Activated CD4-positive, alpha-beta memory T cell treated with anti-CD3 and anti-CD28 coated beads, Interleukin-2, amount 10 ng/mL, durations not matched to agents 7 days and 5 days (primary cell): ENCODE data around the gene SNED1. TPM values are rescaled to one million over a fixed set of nuclear protein-coding genes. Genes with fewer than 3 reads are reported as not detected.

ENCODE experiments used
- CTCF ChIA-PET: fragments of 350-600 bp; sonication (Branson Sonifier 250); formaldehyde crosslinking; loops from one replicate; lab custom pipeline; 2021; ENCODE audit warnings: antibody characterized with exemption, inconsistent platforms; lab: Charles Lee
- POLR2A ChIA-PET: fragments of 350-600 bp; sonication (Branson Sonifier 250); formaldehyde crosslinking; loops from one replicate; lab custom pipeline; 2021; ENCODE audit warnings: antibody characterized with exemption; lab: Charles Lee
- DNase-seq: peaks from one replicate; pipeline ENCODE4 v3.0.0-alpha.2; 2020
- H3K27ac Mint-ChIP-seq: one replicate; pipeline ENCODE4 v1.8.0; 2021; ENCODE audit warnings: mild to moderate bottlenecking, mixed read lengths
- H3K27me3 Mint-ChIP-seq: one replicate; pipeline ENCODE4 v1.8.0; 2021; ENCODE audit warnings: mixed read lengths
- H3K36me3 Mint-ChIP-seq: one replicate; pipeline ENCODE4 v1.8.0; 2021; ENCODE audit warnings: low read depth, mixed read lengths
- H3K4me1 Mint-ChIP-seq: one replicate; pipeline ENCODE4 v1.8.0; 2021; ENCODE audit warnings: mixed read lengths
- H3K4me3 Mint-ChIP-seq: one replicate; pipeline ENCODE4 v1.8.0; 2021; ENCODE audit warnings: mild to moderate bottlenecking, mixed read lengths
- H3K9me3 Mint-ChIP-seq: one replicate; pipeline ENCODE4 v1.8.0; 2021; ENCODE audit warnings: mixed read lengths
- total RNA-seq, 2 experiments: library from RNA; stranded (reverse); gene quantifications; one replicate each; pipeline ENCODE4 v1.2.3, GENCODE V29; 2021

Gene SNED1
- total RNA-seq, 2 experiments from 2014 or later: 32.6 to 34.3 TPM

DNA sequence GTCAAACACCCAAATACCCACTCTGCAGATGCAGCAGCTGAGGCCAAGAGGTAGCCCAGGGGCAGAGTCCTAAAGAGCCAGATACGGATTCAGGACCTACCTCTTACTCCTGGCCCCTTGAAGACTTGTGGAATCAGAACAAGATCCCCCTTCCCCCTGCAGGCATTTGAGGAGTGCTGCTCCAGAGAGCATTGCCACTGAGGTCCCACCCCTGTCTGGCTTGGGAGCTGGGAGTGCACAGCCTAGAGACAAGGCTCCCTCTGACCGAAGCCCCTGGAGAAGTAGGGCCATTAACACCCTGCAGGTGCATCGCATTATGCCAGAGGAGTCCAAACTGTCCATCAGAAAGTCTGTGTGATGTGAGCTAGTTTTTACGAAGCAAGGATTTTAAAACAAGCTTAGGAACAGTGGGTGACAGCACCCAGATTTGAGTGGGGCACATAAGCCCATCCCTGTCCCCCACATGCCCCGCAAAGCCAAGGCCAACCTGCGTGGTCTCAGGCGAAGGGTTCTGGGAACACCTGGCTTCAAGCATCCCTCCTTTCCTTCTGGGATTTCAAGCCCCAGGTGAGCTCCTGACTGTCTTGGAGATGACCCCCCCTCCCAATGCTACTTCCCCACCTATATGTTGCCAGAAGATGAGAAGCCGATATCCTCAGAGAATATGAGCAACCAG, 55.3 kb downstream of the SNED1 start:
- Mint-ChIP-seq H3K4me1 (no peaks in the 10 kb centered on the region), H3K27me3 (no peaks in the 10 kb centered on the region), H3K4me3 (no peak overlapping the region), H3K9me3 (no peaks in the 10 kb centered on the region), H3K27ac (no peak overlapping the region), H3K36me3 (peaks cover 7% of the 10 kb centered on the region)
- ChIA-PET CTCF (no interaction called here), POLR2A (no interaction called here)
- DNase-seq: peak; percentile 11

DNA sequence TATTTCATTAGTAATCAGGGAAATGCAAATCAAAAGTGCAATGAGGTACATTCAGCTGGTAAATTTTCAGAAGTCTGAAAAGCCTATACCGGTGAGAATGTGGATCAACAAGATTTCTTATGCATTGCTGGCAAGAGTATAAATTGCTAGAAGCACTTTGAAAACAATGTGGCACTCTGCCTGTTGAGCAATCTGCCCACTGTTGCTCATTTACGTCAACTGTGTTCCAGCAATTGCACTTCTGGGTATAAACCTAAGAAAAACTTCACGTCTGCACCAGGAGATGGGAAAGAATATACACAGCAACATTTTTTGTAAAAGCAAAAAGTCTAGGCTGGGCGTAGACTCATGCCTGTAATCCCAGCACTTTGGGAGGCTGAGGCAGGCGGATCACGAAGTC, 62.9 kb downstream of the SNED1 start:
- H3K27ac Mint-ChIP-seq: no peak overlapping the region
- ChIA-PET CTCF (no interaction called here), POLR2A (no interaction called here)
- H3K4me1 Mint-ChIP-seq: no peaks in the 10 kb centered on the region
- DNase-seq: no peak
- H3K36me3 Mint-ChIP-seq: no peaks in the 10 kb centered on the region
- no peaks in the 10 kb centered on the region for H3K9me3 Mint-ChIP-seq
- no peaks in the 10 kb centered on the region for H3K27me3 Mint-ChIP-seq
- no peak overlapping the region for H3K4me3 Mint-ChIP-seq

GRCh38 chr2:241062389-241063092, 64.1 kb downstream of the SNED1 start:
- POLR2A ChIA-PET: interaction anchor here (0.7 kb wide), 1 partner anchor 101 kb away, joined by 3 read pairs; no protein-coding TSS in a partner anchor

DNA sequence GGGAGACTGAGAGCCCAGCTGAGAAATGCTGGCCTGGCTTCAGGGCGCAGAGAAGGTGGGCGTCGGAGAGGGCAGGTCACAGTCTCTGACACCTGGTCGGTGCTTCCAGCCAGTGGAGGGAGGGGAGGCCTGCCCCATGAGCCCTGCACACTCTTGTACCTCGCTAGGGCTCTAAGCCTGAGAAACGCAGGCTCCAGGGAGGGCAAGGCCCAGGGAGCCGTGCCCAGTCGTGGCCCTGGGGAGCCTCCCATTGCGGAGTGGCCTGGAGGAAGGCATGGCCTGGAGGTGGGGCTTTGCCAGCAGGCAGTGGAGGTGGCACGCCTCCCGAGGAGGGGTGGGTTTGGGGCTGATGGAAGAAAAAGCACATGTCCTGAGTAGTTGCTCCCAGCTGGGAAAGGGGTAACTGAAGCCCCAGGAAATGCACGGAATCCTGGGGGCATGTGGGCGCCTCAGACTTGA, 64.7 kb downstream of the SNED1 start:
- no peak overlapping the region for H3K4me3 Mint-ChIP-seq
- no peaks in the 10 kb centered on the region for H3K9me3 Mint-ChIP-seq
- H3K4me1 Mint-ChIP-seq: no peaks in the 10 kb centered on the region
- DNase-seq: peak; percentile 14
- H3K27ac Mint-ChIP-seq: no peak overlapping the region
- CTCF ChIA-PET: no interaction called here
- H3K36me3 Mint-ChIP-seq: no peaks in the 10 kb centered on the region
- no peaks in the 10 kb centered on the region for H3K27me3 Mint-ChIP-seq
- POLR2A ChIA-PET: no interaction called here

More at GRCh38 chr2:241062389-241063092, 64.1 kb downstream of the SNED1 start:
- peak; percentile 13 for DNase-seq
- no peaks in the 10 kb centered on the region for H3K36me3 Mint-ChIP-seq
- no peaks in the 10 kb centered on the region for H3K4me1 Mint-ChIP-seq
- H3K9me3 Mint-ChIP-seq: no peaks in the 10 kb centered on the region
- no peak overlapping the region for H3K4me3 Mint-ChIP-seq
- CTCF ChIA-PET: no interaction called here
- no peaks in the 10 kb centered on the region for H3K27me3 Mint-ChIP-seq
- H3K27ac Mint-ChIP-seq: no peak overlapping the region

DNA sequence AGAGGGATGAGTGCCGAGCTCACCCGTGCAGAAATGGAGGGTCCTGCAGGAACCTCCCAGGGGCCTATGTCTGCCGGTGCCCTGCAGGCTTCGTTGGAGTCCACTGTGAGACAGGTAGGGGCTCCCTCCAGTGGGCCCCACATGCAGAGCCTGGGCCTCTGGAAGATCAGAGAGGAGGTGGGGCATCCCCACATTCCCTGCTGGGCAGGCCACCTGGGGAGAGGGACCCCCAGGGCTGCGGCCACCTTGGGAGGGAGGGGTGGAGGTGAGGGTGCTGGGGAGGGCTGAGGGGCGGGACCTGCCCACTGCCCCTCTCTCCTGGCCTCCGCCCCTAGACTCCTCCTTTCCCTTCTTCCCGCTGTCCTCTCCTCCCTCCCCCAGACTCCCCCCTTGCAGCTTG, 65.2 kb downstream of the SNED1 start:
- Mint-ChIP-seq H3K9me3 (no peaks in the 10 kb centered on the region), H3K36me3 (no peaks in the 10 kb centered on the region), H3K4me3 (no peak overlapping the region), H3K27me3 (no peaks in the 10 kb centered on the region), H3K4me1 (no peaks in the 10 kb centered on the region), H3K27ac (no peak overlapping the region)
- ChIA-PET CTCF (no interaction called here), POLR2A (no interaction called here)
- DNase-seq: peak; percentile 15

- Mint-ChIP-seq H3K4me3 (no peak overlapping the region), H3K27ac (no peak overlapping the region), H3K4me1 (no peaks in the 10 kb centered on the region), H3K36me3 (no peaks in the 10 kb centered on the region), H3K27me3 (no peaks in the 10 kb centered on the region), H3K9me3 (no peaks in the 10 kb centered on the region)
- peak; percentile 36 for DNase-seq
- POLR2A ChIA-PET: no interaction called here
- CTCF ChIA-PET: interaction anchor here (1.1 kb wide), 1 partner anchor 14 kb away, joined by 4 read pairs; no protein-coding TSS in a partner anchor
Observed at GRCh38 chr2:241064008-241064801, 65.8 kb downstream of the SNED1 start.

DNA sequence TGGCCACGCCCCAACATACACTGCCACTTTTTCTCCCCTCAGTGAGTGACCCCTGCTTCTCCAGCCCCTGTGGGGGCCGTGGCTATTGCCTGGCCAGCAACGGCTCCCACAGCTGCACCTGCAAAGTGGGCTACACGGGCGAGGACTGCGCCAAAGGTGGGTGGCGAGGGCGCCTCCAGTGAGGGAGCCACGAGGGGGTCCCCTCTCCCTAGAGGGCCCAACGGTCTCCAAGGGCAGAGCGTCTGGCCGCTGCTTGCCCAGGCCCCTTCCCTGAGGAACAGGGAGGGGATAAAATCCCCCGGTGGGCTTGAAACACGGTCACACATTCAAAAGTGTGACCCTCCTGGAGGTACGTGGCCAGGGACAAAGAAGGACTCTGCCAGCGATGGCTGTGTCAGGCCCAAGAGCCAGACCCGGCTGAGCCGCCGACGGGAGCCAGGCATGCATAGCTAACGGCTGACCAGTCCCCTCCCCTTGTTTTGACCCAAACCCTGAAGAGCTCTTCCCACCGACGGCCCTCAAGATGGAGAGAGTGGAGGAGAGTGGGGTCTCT, 66.5 kb downstream of the SNED1 start:
- Mint-ChIP-seq H3K36me3 (no peaks in the 10 kb centered on the region), H3K4me3 (no peak overlapping the region), H3K27me3 (no peaks in the 10 kb centered on the region), H3K9me3 (no peaks in the 10 kb centered on the region), H3K4me1 (no peaks in the 10 kb centered on the region), H3K27ac (no peak overlapping the region)
- ChIA-PET POLR2A (no interaction called here), CTCF (interaction anchor here (1.1 kb wide), 1 partner anchor 14 kb away, joined by 4 read pairs; no protein-coding TSS in a partner anchor)
- DNase-seq: no peak

- H3K9me3 Mint-ChIP-seq: no peaks in the 10 kb centered on the region
- peak; percentile 9 for DNase-seq
- H3K4me1 Mint-ChIP-seq: no peaks in the 10 kb centered on the region
- no peaks in the 10 kb centered on the region for H3K36me3 Mint-ChIP-seq
- ChIA-PET POLR2A (no interaction called here), CTCF (no interaction called here)
- H3K27ac Mint-ChIP-seq: no peak overlapping the region
- H3K27me3 Mint-ChIP-seq: no peaks in the 10 kb centered on the region
- H3K4me3 Mint-ChIP-seq: no peak overlapping the region
Observed at GRCh38 chr2:241065355-241065803, 67.0 kb downstream of the SNED1 start.

- Mint-ChIP-seq H3K4me3 (no peak overlapping the region), H3K36me3 (no peaks in the 10 kb centered on the region), H3K27me3 (no peaks in the 10 kb centered on the region), H3K9me3 (no peaks in the 10 kb centered on the region), H3K4me1 (no peaks in the 10 kb centered on the region), H3K27ac (no peak overlapping the region)
- ChIA-PET CTCF (no interaction called here), POLR2A (no interaction called here)
- DNase-seq: no peak
Observed at GRCh38 chr2:241066171-241066892, 67.9 kb downstream of the SNED1 start.

DNA sequence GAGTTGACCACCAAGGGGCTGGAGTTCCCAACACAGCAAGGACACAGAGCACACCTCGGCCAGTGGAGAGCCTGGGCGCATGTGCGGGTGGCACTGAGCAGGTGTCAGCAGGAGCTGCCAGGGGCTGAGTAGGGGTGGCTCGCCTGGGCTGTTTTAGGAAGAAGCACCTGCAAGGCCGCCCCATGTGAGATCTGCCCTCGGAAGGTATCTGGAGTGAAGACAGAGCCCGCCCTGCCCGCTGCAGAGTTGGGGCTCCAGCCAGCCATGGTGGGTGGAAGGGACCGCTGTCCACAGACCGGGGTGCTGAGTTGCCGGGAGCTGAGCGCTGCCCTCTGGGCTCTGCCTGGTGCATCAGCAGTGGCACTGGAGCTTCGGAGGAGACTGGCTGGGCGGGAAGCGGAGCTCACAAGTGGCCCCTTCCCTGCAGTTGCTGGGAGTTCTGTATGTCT, 68.5 kb downstream of the SNED1 start:
- no peak overlapping the region for H3K4me3 Mint-ChIP-seq
- H3K36me3 Mint-ChIP-seq: no peaks in the 10 kb centered on the region
- H3K4me1 Mint-ChIP-seq: no peaks in the 10 kb centered on the region
- CTCF ChIA-PET: no interaction called here
- POLR2A ChIA-PET: no interaction called here
- DNase-seq: no peak
- no peaks in the 10 kb centered on the region for H3K9me3 Mint-ChIP-seq
- no peak overlapping the region for H3K27ac Mint-ChIP-seq
- H3K27me3 Mint-ChIP-seq: no peaks in the 10 kb centered on the region

DNA sequence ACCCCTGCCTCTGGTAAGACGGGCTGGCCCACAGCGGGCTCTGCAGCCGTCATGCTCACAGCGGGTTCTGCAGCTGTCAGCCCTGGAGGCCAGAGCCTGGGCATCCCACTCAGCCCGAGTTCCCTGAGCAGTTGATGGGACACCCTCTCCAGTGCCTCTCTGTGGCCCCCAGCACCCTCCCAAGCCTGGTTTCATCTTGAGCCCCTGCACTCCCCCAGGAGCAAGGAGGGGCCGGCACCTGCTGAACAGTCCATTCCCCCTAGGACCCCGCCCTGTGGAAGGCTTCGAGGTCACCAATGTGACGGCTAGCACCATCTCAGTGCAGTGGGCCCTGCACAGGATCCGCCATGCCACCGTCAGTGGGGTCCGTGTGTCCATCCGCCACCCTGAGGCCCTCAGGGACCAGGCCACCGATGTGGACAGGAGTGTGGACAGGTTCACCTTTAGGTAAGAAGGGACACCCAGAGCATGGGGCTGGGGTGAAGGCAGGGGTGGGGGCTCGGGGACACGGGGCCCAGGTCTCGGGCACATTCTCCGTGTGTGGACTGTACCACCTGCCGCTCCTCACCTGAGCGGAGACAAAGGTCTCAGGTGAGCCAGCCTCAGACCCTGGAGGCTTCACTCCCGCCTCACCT, 69.2 kb downstream of the SNED1 start:
- no peak overlapping the region for H3K27ac Mint-ChIP-seq
- no peaks in the 10 kb centered on the region for H3K4me1 Mint-ChIP-seq
- no peaks in the 10 kb centered on the region for H3K9me3 Mint-ChIP-seq
- no peak overlapping the region for H3K4me3 Mint-ChIP-seq
- POLR2A ChIA-PET: no interaction called here
- H3K36me3 Mint-ChIP-seq: no peaks in the 10 kb centered on the region
- CTCF ChIA-PET: no interaction called here
- DNase-seq: peak; percentile 15
- no peaks in the 10 kb centered on the region for H3K27me3 Mint-ChIP-seq
